CD4-positive, alpha-beta T cell treated with Interferon gamma for 1 hour (primary cell): Measurements from ENCODE around the gene SIMC1.

ENCODE experiments used
- DNase-seq: peaks from one replicate; pipeline ENCODE4 v3.0.0-alpha.2; 2020

SIMC1 gene

GRCh38 chr5:176389135-176390123 lies 151.2 kb downstream of the SIMC1 start:
- DNase-seq = no peak

GRCh38 chr5:176391479-176391878 lies 153.3 kb downstream of the SIMC1 start:
- DNase-seq = no peak

GRCh38 chr5:176391999-176392398 lies 153.8 kb downstream of the SIMC1 start:
- no peak for DNase-seq

GRCh38 chr5:176392526-176392925 lies 154.3 kb downstream of the SIMC1 start:
- DNase-seq = no peak

GRCh38 chr5:176394096-176394495 lies 155.9 kb downstream of the SIMC1 start:
- DNase-seq = no peak

GRCh38 chr5:176394881-176395675 lies 156.9 kb downstream of the SIMC1 start:
- no peak for DNase-seq
